Measurements from ENCODE around the gene WDPCP. TPM values are rescaled to one million over a fixed set of nuclear protein-coding genes. Genes with fewer than 3 reads are reported as not detected.

The WDPCP gene
- total RNA-seq, 1 donor = 16.3 TPM

DNA sequence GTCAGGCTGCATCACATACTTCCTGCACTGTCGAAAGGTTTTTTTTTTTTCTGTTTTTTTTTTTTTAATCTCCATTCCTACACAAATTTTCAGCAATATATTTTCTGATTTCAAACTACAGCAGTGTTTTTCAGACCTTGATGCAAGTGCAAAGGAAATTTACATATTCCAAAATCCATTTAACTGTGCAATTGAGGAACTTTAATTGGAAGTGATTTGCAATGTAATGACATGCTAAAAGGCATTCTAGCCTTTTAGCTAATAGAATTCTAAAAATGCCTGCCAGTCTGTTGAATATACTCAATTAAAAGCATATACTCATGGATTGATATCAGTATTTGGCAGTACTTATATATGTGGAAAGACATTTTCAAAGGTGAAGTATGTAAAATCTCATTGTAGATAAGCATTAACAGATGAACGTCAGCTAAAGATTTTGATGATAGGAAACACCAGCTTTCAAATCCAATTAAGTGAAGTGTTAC is 327.1 kb downstream of the WDPCP start:
- Histone ChIP-seq H4K20me1 (ENCODE audit: insufficient read depth, low read length) (no peaks in the 10 kb centered on the region), H3K4me2 (ENCODE audit: insufficient read depth, low read length) (no peak overlapping the region), H2AFZ (ENCODE audit: low read length) (no peak overlapping the region), H3K79me2 (ENCODE audit: insufficient read depth, low read length) (no peaks in the 10 kb centered on the region), H3K9me3 (ENCODE audit: low read depth, low read length) (no peaks in the 10 kb centered on the region), H3K27ac (ENCODE audit: low read depth, low read length) (no peak overlapping the region), H3K4me3 (ENCODE audit: insufficient read depth, low read length) (no peak overlapping the region), H3K4me1 (ENCODE audit: insufficient read depth, low read length) (no peaks in the 10 kb centered on the region), H3K27me3 (ENCODE audit: insufficient read depth, low read length) (no peaks in the 10 kb centered on the region), H3K36me3 (ENCODE audit: insufficient read depth, low read length) (no peaks in the 10 kb centered on the region)
- no peak for DNase-seq (ENCODE audit: insufficient read length, low spot score, missing footprints)
- TF ChIP-seq CTCF (IDR thresholded peaks at IDR 0.05; ENCODE audit: extremely low read depth, low read depth, low read length) = no peak

DNA sequence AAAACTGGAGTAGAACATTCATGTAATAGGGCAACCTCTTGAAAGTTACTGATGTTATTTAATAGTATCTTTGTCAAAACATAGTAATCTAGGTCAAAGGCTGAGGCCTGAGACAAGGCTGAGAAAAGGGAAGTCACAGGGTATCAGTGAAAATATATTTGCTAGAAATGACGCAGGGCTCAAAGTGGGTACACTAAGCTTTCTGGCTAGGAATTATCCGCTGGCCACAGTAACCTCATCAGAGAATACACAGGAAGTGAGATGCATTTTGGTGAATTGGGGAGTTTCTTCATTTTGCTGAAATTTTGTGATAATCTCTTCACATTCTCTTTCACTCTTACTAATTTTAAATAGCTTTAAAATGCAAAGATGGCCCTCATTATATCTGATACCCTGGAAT is 330.8 kb downstream of the WDPCP start:
- H3K27me3 ChIP-seq (ENCODE audit: insufficient read depth, low read length) = no peaks in the 10 kb centered on the region
- no peak overlapping the region for H3K4me3 ChIP-seq (ENCODE audit: insufficient read depth, low read length)
- no peak for TF ChIP-seq CTCF (IDR thresholded peaks at IDR 0.05; ENCODE audit: extremely low read depth, low read depth, low read length)
- H3K9me3 ChIP-seq (ENCODE audit: low read depth, low read length) = no peaks in the 10 kb centered on the region
- no peak for DNase-seq (ENCODE audit: insufficient read length, low spot score, missing footprints)
- H3K79me2 ChIP-seq (ENCODE audit: insufficient read depth, low read length) = no peaks in the 10 kb centered on the region
- no peaks in the 10 kb centered on the region for H3K4me1 ChIP-seq (ENCODE audit: insufficient read depth, low read length)
- H3K27ac ChIP-seq (ENCODE audit: low read depth, low read length) = no peak overlapping the region
- H3K36me3 ChIP-seq (ENCODE audit: insufficient read depth, low read length) = no peaks in the 10 kb centered on the region
- no peaks in the 10 kb centered on the region for H4K20me1 ChIP-seq (ENCODE audit: insufficient read depth, low read length)
- H3K4me2 ChIP-seq (ENCODE audit: insufficient read depth, low read length) = no peak overlapping the region
- no peak overlapping the region for H2AFZ ChIP-seq (ENCODE audit: low read length)

GRCh38 chr2:63249161-63249560 is 339.1 kb downstream of the WDPCP start:
- Histone ChIP-seq H3K4me1 (ENCODE audit: insufficient read depth, low read length) (no peaks in the 10 kb centered on the region), H3K27me3 (ENCODE audit: insufficient read depth, low read length) (no peaks in the 10 kb centered on the region), H2AFZ (ENCODE audit: low read length) (no peak overlapping the region), H3K9me3 (ENCODE audit: low read depth, low read length) (no peaks in the 10 kb centered on the region), H3K36me3 (ENCODE audit: insufficient read depth, low read length) (no peaks in the 10 kb centered on the region), H3K27ac (ENCODE audit: low read depth, low read length) (no peak overlapping the region), H4K20me1 (ENCODE audit: insufficient read depth, low read length) (no peaks in the 10 kb centered on the region), H3K4me3 (ENCODE audit: insufficient read depth, low read length) (no peak overlapping the region), H3K79me2 (ENCODE audit: insufficient read depth, low read length) (no peaks in the 10 kb centered on the region), H3K4me2 (ENCODE audit: insufficient read depth, low read length) (no peak overlapping the region)
- no peak for TF ChIP-seq CTCF (IDR thresholded peaks at IDR 0.05; ENCODE audit: extremely low read depth, low read depth, low read length)
- DNase-seq (ENCODE audit: insufficient read length, low spot score, missing footprints) = no peak

- Histone ChIP-seq H3K4me3 (ENCODE audit: insufficient read depth, low read length) (no peak overlapping the region), H3K36me3 (ENCODE audit: insufficient read depth, low read length) (no peaks in the 10 kb centered on the region), H2AFZ (ENCODE audit: low read length) (no peak overlapping the region), H3K4me1 (ENCODE audit: insufficient read depth, low read length) (no peaks in the 10 kb centered on the region), H4K20me1 (ENCODE audit: insufficient read depth, low read length) (no peaks in the 10 kb centered on the region), H3K79me2 (ENCODE audit: insufficient read depth, low read length) (no peaks in the 10 kb centered on the region), H3K9me3 (ENCODE audit: low read depth, low read length) (no peaks in the 10 kb centered on the region), H3K27ac (ENCODE audit: low read depth, low read length) (no peak overlapping the region), H3K4me2 (ENCODE audit: insufficient read depth, low read length) (no peak overlapping the region), H3K27me3 (ENCODE audit: insufficient read depth, low read length) (no peaks in the 10 kb centered on the region)
- TF ChIP-seq CTCF (IDR thresholded peaks at IDR 0.05; ENCODE audit: extremely low read depth, low read depth, low read length) = no peak
- DNase-seq (ENCODE audit: insufficient read length, low spot score, missing footprints) = no peak
Observed at GRCh38 chr2:63242747-63243146, 345.5 kb downstream of the WDPCP start.
